Muscle of leg (tissue), 11 donors: ENCODE results near the gene PIBF1. TPM values are rescaled to one million over a fixed set of nuclear protein-coding genes. Genes with fewer than 3 reads are reported as not detected.
"Not testable (repeated sequence)": the region's sequence is repeated elsewhere in the genome, so short reads cannot be mapped to it uniquely, and the experiment has no call there.

Experiments
- DNase-seq: peaks from one replicate; pipeline ENCODE4 v3.0.0; 2013
- H3K27ac ChIP-seq: one replicate; pipeline ENCODE4 v1.5.1; 2013; ENCODE audit warnings: mild to moderate bottlenecking, low read length, control low read depth
- H3K27me3 ChIP-seq: one replicate; pipeline ENCODE4 v1.6.1; 2013; ENCODE audit warnings: low read length; ENCODE audit not compliant: control insufficient read depth, insufficient read depth
- H3K36me3 ChIP-seq: one replicate; pipeline ENCODE4 v1.6.1; 2013; ENCODE audit warnings: low read length; ENCODE audit not compliant: control insufficient read depth, insufficient read depth
- H3K4me1 ChIP-seq: one replicate; pipeline ENCODE4 v1.6.1; 2013; ENCODE audit warnings: low read length; ENCODE audit not compliant: control insufficient read depth, insufficient read depth
- H3K4me3 ChIP-seq: one replicate; pipeline ENCODE4 v1.5.1; 2013; ENCODE audit warnings: low read length, control low read depth
- H3K9me3 ChIP-seq: replicated peaks from 2 replicates; pipeline ENCODE4 v1.6.1; 2013; ENCODE audit warnings: low read depth, low read length; ENCODE audit not compliant: control insufficient read depth
- WGBS: methylation state at CpG from one replicate; pipeline ENCODE4 v1.1.5; 2013; ENCODE audit warnings: missing lambda C conversion rate; ENCODE audit not compliant: insufficient coverage; 5-methylcytosine and 5-hydroxymethylcytosine counted together
- polyA plus RNA-seq, 8 donors: library from polyadenylated mRNA; unstranded; fragments of 120-200 nt; gene quantifications; one replicate each; pipeline versions ENCODE4 v1.2.1 to v1.2.3, GENCODE V29; 2013; ENCODE audit warnings: inconsistent platforms in 1 of 8, low replicate concordance in 1 of 8; ENCODE audit not compliant: insufficient read length in 8 of 8, insufficient read depth in 1 of 8
- total RNA-seq: library from RNA; stranded (reverse); fragments of 120-200 nt; gene quantifications from one replicate; pipeline ENCODE4 v1.2.4, GENCODE V29; 2013

The PIBF1 gene
- total and polyA plus RNA-seq, 9 donors, result 17.1 to 29.4 (median 23.8) TPM

- Histone ChIP-seq H3K36me3 (peaks cover 7% of the 10 kb centered on the region), H3K27ac (no peak overlapping the region), H3K4me3 (no peak overlapping the region), H3K9me3 (no peaks in the 10 kb centered on the region), H3K4me1 (no peaks in the 10 kb centered on the region), H3K27me3 (no peaks in the 10 kb centered on the region)
- 83% methylated on average over 2 of the region's 8 CpGs for WGBS
- DNase-seq, result no peak
Observed at GRCh38 chr13:72820156-72820897, 38.4 kb downstream of the PIBF1 start.

DNA sequence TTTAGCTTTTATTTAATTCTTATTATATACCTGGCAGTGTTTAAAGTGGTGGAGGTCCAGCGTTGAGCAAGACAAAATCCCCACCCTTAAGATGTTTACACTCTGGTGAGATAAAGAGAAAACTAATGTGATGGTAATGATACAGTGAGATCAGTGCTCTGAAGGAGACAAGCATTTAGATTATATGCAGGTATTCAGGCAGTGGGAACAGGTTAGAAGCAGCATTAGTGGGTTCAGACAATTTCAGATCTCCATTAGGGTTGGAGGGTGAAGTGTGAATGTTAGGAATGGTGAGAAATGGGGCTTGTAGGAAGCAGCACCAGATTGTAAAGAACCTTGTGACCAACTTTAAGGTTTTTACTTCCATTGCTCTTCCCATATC, 39.0 kb downstream of the PIBF1 start:
- Histone ChIP-seq H3K4me3 (no peak overlapping the region), H3K27me3 (no peaks in the 10 kb centered on the region), H3K4me1 (no peaks in the 10 kb centered on the region), H3K27ac (no peak overlapping the region), H3K9me3 (no peaks in the 10 kb centered on the region), H3K36me3 (peaks cover 7% of the 10 kb centered on the region)
- no CpG with 5 or more reads among the region's 1 CpG for WGBS
- DNase-seq, result no peak

DNA sequence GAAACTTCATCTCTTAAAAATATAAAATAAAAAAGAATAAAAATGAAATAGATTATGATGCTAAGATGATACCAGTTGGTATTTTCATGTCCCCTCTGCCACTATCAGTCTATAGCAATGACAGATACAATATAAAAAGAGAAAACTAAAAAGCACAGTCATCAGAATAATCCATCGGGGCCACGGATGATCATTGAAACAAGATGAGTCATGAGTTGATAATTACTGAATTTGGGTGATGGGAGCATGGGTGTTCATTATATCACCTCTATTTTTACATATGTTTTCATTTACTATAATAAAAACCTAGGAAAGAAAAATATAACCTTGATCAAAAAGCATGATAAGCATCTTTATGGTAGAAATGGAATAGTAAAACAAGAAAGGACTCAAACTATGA, 41.1 kb downstream of the PIBF1 start:
- H3K4me3 ChIP-seq, result no peak overlapping the region
- no CpG with 5 or more reads among the region's 2 CpGs for WGBS
- DNase-seq, result no peak
- peaks cover 10% of the 10 kb centered on the region for H3K36me3 ChIP-seq
- H3K4me1 ChIP-seq, result no peaks in the 10 kb centered on the region
- H3K9me3 ChIP-seq, result no peaks in the 10 kb centered on the region
- no peaks in the 10 kb centered on the region for H3K27me3 ChIP-seq
- H3K27ac ChIP-seq, result no peak overlapping the region

- H3K27me3 ChIP-seq, result no peaks in the 10 kb centered on the region
- H3K9me3 ChIP-seq, result no peaks in the 10 kb centered on the region
- DNase-seq, result no peak
- WGBS, result no CpG with 5 or more reads among the region's 3 CpGs
- H3K4me3 ChIP-seq, result no peak overlapping the region
- H3K4me1 ChIP-seq, result no peaks in the 10 kb centered on the region
- peaks cover 8% of the 10 kb centered on the region for H3K36me3 ChIP-seq
- H3K27ac ChIP-seq, result no peak overlapping the region
Observed at GRCh38 chr13:72823724-72824123, 41.8 kb downstream of the PIBF1 start.

DNA sequence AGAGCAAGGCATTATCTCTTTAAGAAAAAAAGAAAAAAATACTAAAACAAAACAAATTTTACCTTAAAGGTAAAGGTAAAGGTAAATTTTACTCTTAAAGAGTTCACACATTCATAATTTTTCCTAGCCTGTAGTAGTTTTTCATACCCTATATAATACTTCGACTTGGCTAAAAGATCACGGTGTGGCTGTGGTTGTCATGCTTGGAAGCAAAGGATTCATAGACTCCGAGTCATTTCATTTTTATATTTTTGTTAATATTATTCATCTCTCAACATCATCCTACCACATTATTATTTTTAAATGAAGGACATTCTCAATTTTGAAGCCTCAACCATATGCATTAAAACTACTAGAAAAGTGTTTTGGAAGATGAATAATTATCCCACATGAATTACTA, 52.7 kb downstream of the PIBF1 start:
- Histone ChIP-seq H3K4me1 (no peaks in the 10 kb centered on the region), H3K4me3 (no peak overlapping the region), H3K36me3 (no peaks in the 10 kb centered on the region), H3K27ac (no peak overlapping the region), H3K27me3 (no peaks in the 10 kb centered on the region), H3K9me3 (no peaks in the 10 kb centered on the region)
- no peak for DNase-seq
- no CpG with 5 or more reads among the region's 3 CpGs for WGBS

- no CpG with 5 or more reads among the region's 1 CpG for WGBS
- Histone ChIP-seq H3K27ac (no peak overlapping the region), H3K4me1 (no peaks in the 10 kb centered on the region), H3K36me3 (peaks cover 10% of the 10 kb centered on the region), H3K4me3 (no peak overlapping the region), H3K27me3 (no peaks in the 10 kb centered on the region), H3K9me3 (no peaks in the 10 kb centered on the region)
- DNase-seq, result peak; percentile 35
Observed at GRCh38 chr13:72839831-72840426, 58.0 kb downstream of the PIBF1 start.

DNA sequence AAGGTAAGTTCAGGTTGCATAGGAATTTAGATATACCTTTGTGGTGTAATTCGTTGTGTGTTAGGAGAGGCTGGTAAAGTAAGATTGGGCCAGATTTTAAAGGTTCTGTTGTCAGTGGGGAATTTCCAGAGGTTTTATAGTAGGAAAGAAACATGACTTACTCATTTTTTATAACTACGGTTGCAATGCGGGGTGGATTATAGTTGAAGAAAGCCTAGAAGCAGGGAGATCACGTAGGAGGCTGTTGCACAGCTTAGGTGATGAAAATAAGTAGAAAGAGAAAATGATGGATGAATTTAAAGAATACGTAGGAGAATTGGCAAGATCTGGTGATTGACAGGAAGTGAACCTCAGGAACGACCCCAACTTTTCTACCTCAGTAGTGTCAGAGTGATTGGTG, 61.1 kb downstream of the PIBF1 start:
- no peak for DNase-seq
- no peaks in the 10 kb centered on the region for H3K9me3 ChIP-seq
- H3K27me3 ChIP-seq, result no peaks in the 10 kb centered on the region
- WGBS, result 84% methylated on average over 4 of the region's 6 CpGs
- H3K27ac ChIP-seq, result no peak overlapping the region
- no peak overlapping the region for H3K4me3 ChIP-seq
- no peaks in the 10 kb centered on the region for H3K4me1 ChIP-seq
- peaks cover 13% of the 10 kb centered on the region for H3K36me3 ChIP-seq

GRCh38 chr13:72845148-72845547, 63.2 kb downstream of the PIBF1 start:
- H3K36me3 ChIP-seq, result peaks cover 13% of the 10 kb centered on the region
- H3K27me3 ChIP-seq, H3K9me3 ChIP-seq, H3K27ac ChIP-seq, H3K4me3 ChIP-seq, H3K4me1 ChIP-seq, DNase-seq: not testable (repeated sequence)
- WGBS, result no CpG with 5 or more reads among the region's 2 CpGs

GRCh38 chr13:72849571-72849970, 67.6 kb downstream of the PIBF1 start:
- no CpG with 5 or more reads among the region's 1 CpG for whole genome bisulfite sequencing
- H3K27ac ChIP-seq, result no peak overlapping the region
- peaks cover 17% of the 10 kb centered on the region for H3K36me3 ChIP-seq
- no peaks in the 10 kb centered on the region for H3K4me1 ChIP-seq
- no peaks in the 10 kb centered on the region for H3K27me3 ChIP-seq
- DNase-seq, result no peak
- H3K4me3 ChIP-seq, result no peak overlapping the region
- H3K9me3 ChIP-seq, result no peaks in the 10 kb centered on the region

DNA sequence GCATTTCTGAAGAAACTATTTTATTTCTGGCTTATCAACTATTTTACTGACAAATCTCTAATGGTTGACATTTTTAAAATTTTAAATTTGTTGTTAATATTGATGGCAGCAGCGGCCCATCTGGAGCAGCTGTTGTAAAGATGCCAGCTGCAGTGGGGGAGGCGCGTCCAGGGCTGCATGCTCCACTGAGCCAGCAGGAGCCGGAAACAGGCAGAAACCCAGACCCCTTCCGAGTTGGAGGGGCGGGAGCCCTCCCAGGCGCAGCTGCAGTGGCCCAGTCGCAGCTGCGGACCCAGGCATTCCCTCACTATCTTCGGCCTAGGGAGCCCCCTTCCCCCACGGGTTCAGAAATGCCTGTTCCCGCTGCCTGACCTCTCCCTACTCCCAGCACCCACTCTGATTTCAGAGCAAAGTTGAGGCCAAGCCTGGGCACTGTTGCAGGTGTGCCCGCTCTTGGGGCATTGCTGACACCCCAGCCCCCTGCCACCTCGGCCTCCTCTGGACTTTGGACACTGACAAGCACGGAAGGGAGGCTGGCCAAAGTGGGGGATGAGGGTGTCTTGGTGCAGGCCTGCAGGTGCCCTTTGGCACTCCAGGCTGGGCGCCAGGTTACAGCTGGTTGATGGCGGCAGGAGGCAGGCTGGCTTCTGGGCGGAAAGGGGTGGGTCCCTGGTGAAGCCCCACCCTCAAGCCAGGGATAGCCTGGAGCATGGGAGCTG, 69.2 kb downstream of the PIBF1 start:
- Histone ChIP-seq H3K27me3 (no peaks in the 10 kb centered on the region), H3K9me3 (no peaks in the 10 kb centered on the region), H3K36me3 (peaks cover 16% of the 10 kb centered on the region), H3K4me1 (no peaks in the 10 kb centered on the region), H3K4me3 (no peak overlapping the region), H3K27ac (no peak overlapping the region)
- peak; percentile 2 for DNase-seq
- WGBS, result 89% methylated on average over 17 of the region's 18 CpGs
